Lower leg skin (tissue), 3 donors: ENCODE results near the gene OASL.

Experiments
- POLR2A ChIP-seq, 2 donors: fragments of 450-650 bp; IDR thresholded peaks; one replicate each; pipeline ENCODE4 v1.6.1; 2016 to 2017; ENCODE audit warnings: antibody characterized with exemption in 2 of 2, mild to moderate bottlenecking in 1 of 2, moderate library complexity in 1 of 2
- TF ChIP-seq, protein P1 (sequence below), 3 donors: fragments of 450-650 bp; IDR thresholded peaks; one replicate each; pipeline ENCODE4 v1.5.1; 2016; ENCODE audit warnings: antibody characterized with exemption in 3 of 3, mild to moderate bottlenecking in 3 of 3, moderate library complexity in 2 of 3

DNA sequence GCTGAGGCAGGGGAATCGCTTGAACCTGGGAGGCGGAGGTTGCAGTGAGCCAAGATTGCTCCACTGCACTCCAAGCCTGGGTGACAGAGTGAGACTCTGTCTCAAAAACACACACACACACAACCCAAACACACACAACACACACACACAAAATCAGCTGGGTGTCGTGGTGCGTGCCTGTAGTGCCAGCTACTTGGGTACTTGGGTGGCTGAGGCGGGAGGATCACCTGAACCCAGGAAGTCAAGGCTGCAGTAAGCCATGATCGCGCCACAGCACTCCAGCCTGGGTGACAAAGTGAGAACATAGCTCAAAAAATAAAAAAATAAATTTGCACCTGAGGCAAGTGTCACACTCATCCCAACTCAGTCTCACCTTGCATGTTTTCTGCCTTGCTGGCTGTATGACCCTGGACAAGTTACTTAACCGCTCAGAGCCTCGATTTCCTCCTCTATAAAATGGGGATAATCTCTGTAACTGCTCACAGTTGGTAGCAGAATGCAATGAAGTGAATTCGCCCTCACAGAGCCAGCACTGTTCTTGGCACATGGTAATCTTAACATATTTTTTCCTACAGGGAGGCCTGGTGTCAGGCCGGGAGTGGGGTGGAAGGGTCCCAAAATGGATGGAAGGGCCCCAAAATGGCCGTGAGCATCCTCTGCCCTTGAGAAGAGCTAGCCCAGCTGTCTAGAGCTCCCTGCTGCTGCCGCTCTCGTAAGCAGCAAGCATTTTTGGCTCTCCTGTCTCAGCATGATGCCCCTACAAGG lies 61.3 kb downstream of the OASL start:
- TF ChIP-seq, protein P1, sequence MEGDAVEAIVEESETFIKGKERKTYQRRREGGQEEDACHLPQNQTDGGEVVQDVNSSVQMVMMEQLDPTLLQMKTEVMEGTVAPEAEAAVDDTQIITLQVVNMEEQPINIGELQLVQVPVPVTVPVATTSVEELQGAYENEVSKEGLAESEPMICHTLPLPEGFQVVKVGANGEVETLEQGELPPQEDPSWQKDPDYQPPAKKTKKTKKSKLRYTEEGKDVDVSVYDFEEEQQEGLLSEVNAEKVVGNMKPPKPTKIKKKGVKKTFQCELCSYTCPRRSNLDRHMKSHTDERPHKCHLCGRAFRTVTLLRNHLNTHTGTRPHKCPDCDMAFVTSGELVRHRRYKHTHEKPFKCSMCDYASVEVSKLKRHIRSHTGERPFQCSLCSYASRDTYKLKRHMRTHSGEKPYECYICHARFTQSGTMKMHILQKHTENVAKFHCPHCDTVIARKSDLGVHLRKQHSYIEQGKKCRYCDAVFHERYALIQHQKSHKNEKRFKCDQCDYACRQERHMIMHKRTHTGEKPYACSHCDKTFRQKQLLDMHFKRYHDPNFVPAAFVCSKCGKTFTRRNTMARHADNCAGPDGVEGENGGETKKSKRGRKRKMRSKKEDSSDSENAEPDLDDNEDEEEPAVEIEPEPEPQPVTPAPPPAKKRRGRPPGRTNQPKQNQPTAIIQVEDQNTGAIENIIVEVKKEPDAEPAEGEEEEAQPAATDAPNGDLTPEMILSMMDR (IDR thresholded peaks at IDR 0.05), result no peak
- TF ChIP-seq POLR2A (IDR thresholded peaks at IDR 0.05), result no peak
